ENCODE data around the gene NLGN1.

NLGN1 gene

GRCh38 chr3:174243171-174243570 is 845.6 kb downstream of the NLGN1 start:
- no peak for DNase-seq

- DNase-seq: no peak
Observed at GRCh38 chr3:174247687-174248152, 850.2 kb downstream of the NLGN1 start.

- DNase-seq: no peak
Observed at GRCh38 chr3:174251681-174252080, 854.1 kb downstream of the NLGN1 start.

- no peak for DNase-seq
Observed at GRCh38 chr3:174253196-174253823, 855.8 kb downstream of the NLGN1 start.

- DNase-seq: no peak
Observed at GRCh38 chr3:174253940-174254339, 856.4 kb downstream of the NLGN1 start.

GRCh38 chr3:174255454-174255853 is 857.9 kb downstream of the NLGN1 start:
- DNase-seq: no peak

- no peak for DNase-seq
Observed at GRCh38 chr3:174266476-174266875, 868.9 kb downstream of the NLGN1 start.

- no peak for DNase-seq
Observed at GRCh38 chr3:174268061-174268460, 870.5 kb downstream of the NLGN1 start.

GRCh38 chr3:174268586-174268985 is 871.0 kb downstream of the NLGN1 start:
- DNase-seq: no peak

- DNase-seq: no peak
Observed at GRCh38 chr3:174270841-174271240, 873.3 kb downstream of the NLGN1 start.

GRCh38 chr3:174275336-174275735 is 877.8 kb downstream of the NLGN1 start:
- no peak for DNase-seq

GRCh38 chr3:174276826-174277225 is 879.3 kb downstream of the NLGN1 start:
- no peak for DNase-seq

- DNase-seq: no peak
Observed at GRCh38 chr3:174278094-174278493, 880.5 kb downstream of the NLGN1 start.

GRCh38 chr3:174280186-174280585 is 882.6 kb downstream of the NLGN1 start:
- DNase-seq: no peak

GRCh38 chr3:174285242-174285864 is 887.8 kb downstream of the NLGN1 start:
- DNase-seq: no peak

- DNase-seq: no peak
Observed at GRCh38 chr3:174287705-174288104, 890.2 kb downstream of the NLGN1 start.

GRCh38 chr3:174294616-174295015 is 897.1 kb downstream of the NLGN1 start:
- no peak for DNase-seq

GRCh38 chr3:174295306-174296092 is 898.0 kb downstream of the NLGN1 start:
- DNase-seq: no peak

- DNase-seq: no peak
Observed at GRCh38 chr3:174302746-174303315, 905.3 kb downstream of the NLGN1 start.

- no peak for DNase-seq
Observed at GRCh38 chr3:174303907-174304560, 906.5 kb downstream of the NLGN1 start.

- DNase-seq: no peak
Observed at GRCh38 chr3:174308736-174309135, 911.2 kb downstream of the NLGN1 start.

GRCh38 chr3:174310475-174310983 is 913.0 kb downstream of the NLGN1 start:
- no peak for DNase-seq

GRCh38 chr3:174315225-174315624 is 917.7 kb downstream of the NLGN1 start:
- DNase-seq: no peak

Data from activated naive CD4-positive, alpha-beta T cell treated with anti-CD3 and anti-CD28 coated beads, Interleukin-2, amount 50 U/mL, for 16 hours (primary cell).